ENCODE measurements around the gene ENAM.
"Not testable (repeated sequence)": the region's sequence is repeated elsewhere in the genome, so short reads cannot be mapped to it uniquely, and the experiment has no call there.

Gene ENAM

GRCh38 chr4:70682142-70682541 is 53.6 kb downstream of the ENAM start:
- not testable (repeated sequence) for DNase-seq

- DNase-seq = no peak
These were observed 58.8 kb downstream of the ENAM start for GRCh38 chr4:70687392-70687791.

GRCh38 chr4:70687821-70688794 is 59.6 kb downstream of the ENAM start, which contains the start of gene UTP3:
Gene UTP3, plus strand, starts transcription at chr4:70688532. Its CDS starts 146 bp downstream, at chr4:70688678.
- peak; percentile 98 for DNase-seq

GRCh38 chr4:70688795-70689231 is 60.3 kb downstream of the ENAM start:
- DNase-seq = no peak

GRCh38 chr4:70691661-70692060 is 63.1 kb downstream of the ENAM start:
- no peak for DNase-seq

- DNase-seq = not testable (repeated sequence)
These were observed 66.1 kb downstream of the ENAM start for GRCh38 chr4:70694633-70695032.
